Measurements from ENCODE around the gene USP19. TPM values are rescaled to one million over a fixed set of nuclear protein-coding genes. Genes with fewer than 3 reads are reported as not detected.

The USP19 gene
- total and polyA plus RNA-seq, 10 donors, result 14.1 to 108 (median 62.2) TPM

DNA sequence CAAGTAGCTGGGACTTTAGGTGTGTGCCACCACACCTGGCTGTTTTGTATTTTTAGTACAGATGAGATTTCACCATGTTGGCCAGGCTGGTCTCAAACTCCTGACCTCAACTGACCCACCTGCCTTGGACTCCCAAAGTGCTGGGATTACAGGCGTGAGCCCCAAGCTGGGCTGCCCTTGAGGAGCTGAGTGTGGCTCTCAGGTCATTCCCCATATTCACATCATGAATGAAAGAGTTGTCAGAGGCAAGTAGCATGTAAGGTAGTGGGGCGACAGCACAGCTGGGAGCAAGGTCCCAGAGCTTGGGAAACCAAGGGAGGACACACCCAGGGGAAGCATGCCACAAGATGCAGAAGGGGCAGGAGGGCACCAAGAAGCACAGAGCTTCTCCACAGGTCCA lies 40.6 kb upstream of the USP19 start:
- Histone ChIP-seq H3K27me3 (replicated peaks in 1 of 7) (no peaks in the 10 kb centered on the region), H3K36me3 (peaks cover 0 to 42% (median 29%) of the 10 kb centered on the region in 6 donors), H3K9me3 (no peaks in the 10 kb centered on the region), H3K27ac (no peak overlapping the region), H3K4me3 (no peak overlapping the region), H3K4me1 (peaks cover 5 to 48% (median 25%) of the 10 kb centered on the region in 6 donors)
- TF ChIP-seq, protein P1, sequence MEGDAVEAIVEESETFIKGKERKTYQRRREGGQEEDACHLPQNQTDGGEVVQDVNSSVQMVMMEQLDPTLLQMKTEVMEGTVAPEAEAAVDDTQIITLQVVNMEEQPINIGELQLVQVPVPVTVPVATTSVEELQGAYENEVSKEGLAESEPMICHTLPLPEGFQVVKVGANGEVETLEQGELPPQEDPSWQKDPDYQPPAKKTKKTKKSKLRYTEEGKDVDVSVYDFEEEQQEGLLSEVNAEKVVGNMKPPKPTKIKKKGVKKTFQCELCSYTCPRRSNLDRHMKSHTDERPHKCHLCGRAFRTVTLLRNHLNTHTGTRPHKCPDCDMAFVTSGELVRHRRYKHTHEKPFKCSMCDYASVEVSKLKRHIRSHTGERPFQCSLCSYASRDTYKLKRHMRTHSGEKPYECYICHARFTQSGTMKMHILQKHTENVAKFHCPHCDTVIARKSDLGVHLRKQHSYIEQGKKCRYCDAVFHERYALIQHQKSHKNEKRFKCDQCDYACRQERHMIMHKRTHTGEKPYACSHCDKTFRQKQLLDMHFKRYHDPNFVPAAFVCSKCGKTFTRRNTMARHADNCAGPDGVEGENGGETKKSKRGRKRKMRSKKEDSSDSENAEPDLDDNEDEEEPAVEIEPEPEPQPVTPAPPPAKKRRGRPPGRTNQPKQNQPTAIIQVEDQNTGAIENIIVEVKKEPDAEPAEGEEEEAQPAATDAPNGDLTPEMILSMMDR (IDR thresholded peaks at IDR 0.05 in 8 of 11, conservative IDR thresholded peaks at IDR 0.05 in 3 of 11), result no peak
- TF ChIP-seq POLR2AphosphoS5 (IDR thresholded peaks at IDR 0.05), result peak in 2 of 3 donors; percentile 13 to 19
- TF ChIP-seq POLR2A (IDR thresholded peaks at IDR 0.05), result no peak
- WGBS, 5 donors, result 94 to 97% (median 96%) methylated on average over 2 of the region's 2 CpGs
- intact Hi-C loops (cut with DNase I; ENCODE audit: low total_unique reads), result no loop called here
- DNase-seq, result no peak

DNA sequence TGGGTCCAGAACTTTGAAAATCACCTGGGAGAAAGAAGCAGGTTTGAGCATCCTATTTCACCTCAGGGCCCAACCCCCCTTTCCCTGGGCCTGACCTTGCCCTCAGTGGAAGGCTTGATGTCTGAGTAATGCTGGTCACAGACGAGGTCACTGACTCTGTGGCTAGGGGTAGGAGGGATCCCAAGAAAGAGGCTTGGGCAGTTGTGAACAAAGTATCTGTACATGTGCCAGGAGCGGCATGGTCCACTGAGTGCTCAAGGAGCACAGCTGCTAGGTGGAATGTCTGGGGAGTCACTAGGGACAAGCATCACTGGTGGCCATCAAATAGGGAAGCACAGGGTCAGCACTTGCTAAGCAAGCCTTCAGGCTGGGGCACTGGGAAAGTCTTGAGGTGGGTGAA lies 38.2 kb upstream of the USP19 start:
- intact Hi-C loops (cut with DNase I; ENCODE audit: low total_unique reads), result loop anchor here (5.0 kb wide), 1 partner anchor 171 kb away; no protein-coding TSS in a partner anchor
- H3K4me3 ChIP-seq, result no peak overlapping the region
- H3K4me1 ChIP-seq, result peaks cover 0 to 27% (median 8%) of the 10 kb centered on the region in 6 donors
- H3K9me3 ChIP-seq, result no peaks in the 10 kb centered on the region
- no peaks in the 10 kb centered on the region for H3K27me3 ChIP-seq (replicated peaks in 1 of 7)
- TF ChIP-seq, protein P1 (IDR thresholded peaks at IDR 0.05 in 8 of 11, conservative IDR thresholded peaks at IDR 0.05 in 3 of 11), result no peak
- TF ChIP-seq POLR2A (IDR thresholded peaks at IDR 0.05) (no peak), POLR2AphosphoS5 (IDR thresholded peaks at IDR 0.05) (no peak)
- no peak for DNase-seq
- H3K27ac ChIP-seq, result no peak overlapping the region
- peaks cover 0 to 32% (median 25%) of the 10 kb centered on the region in 6 donors for H3K36me3 ChIP-seq
- WGBS, 5 donors, result 63 to 90% (median 77%) methylated on average over 2 of the region's 2 CpGs

DNA sequence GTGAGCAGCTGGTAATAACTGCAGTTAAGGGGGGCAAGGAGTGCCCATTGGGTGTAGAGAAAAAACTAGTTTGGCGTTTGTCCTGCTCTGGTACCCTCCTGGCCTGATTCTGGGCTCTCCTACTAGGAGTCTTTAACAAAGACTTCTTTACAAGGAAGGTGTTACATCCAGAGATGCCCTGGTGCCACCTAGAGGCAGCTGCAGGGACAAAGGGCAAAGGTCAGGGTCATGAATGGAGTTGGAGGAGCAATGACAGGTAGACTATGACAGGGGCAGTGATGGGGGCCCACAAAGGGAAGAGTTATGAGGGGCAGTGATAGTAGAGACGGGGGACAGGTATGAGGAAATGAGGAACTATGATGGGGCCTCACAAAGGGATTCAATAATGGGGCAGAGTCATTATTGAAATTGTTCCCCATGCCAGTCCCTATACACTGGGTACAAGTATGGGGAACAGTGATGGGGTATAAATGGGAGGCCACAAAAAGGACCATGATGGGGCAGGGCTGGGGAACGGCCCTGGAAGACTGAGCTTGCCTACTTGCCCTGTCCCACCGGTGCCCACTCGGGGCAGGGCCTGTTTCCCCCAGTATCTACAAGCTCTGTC lies 37.6 kb upstream of the USP19 start:
- Histone ChIP-seq H3K4me1 (peaks cover 0 to 21% (median 6%) of the 10 kb centered on the region in 6 donors), H3K4me3 (no peak overlapping the region), H3K27me3 (replicated peaks in 1 of 7) (no peaks in the 10 kb centered on the region), H3K36me3 (peaks cover 0 to 26% (median 19%) of the 10 kb centered on the region in 6 donors), H3K9me3 (no peaks in the 10 kb centered on the region), H3K27ac (peak overlapping the region in 1 of 8 donors; percentile 17)
- intact Hi-C loops (cut with DNase I; ENCODE audit: low total_unique reads), result loop anchor here (5.0 kb wide), 1 partner anchor 171 kb away; no protein-coding TSS in a partner anchor
- WGBS, 5 donors, result 71 to 76% (median 72%) methylated on average over 5 of the region's 5 CpGs
- DNase-seq, result no peak
- TF ChIP-seq POLR2A (IDR thresholded peaks at IDR 0.05) (no peak), POLR2AphosphoS5 (IDR thresholded peaks at IDR 0.05) (peak in 1 of 3 donors; percentile 53)
- TF ChIP-seq, protein P1 (IDR thresholded peaks at IDR 0.05 in 8 of 11, conservative IDR thresholded peaks at IDR 0.05 in 3 of 11), result peak in 10 of 11 experiments; percentile 15 to 66 (median 45)

DNA sequence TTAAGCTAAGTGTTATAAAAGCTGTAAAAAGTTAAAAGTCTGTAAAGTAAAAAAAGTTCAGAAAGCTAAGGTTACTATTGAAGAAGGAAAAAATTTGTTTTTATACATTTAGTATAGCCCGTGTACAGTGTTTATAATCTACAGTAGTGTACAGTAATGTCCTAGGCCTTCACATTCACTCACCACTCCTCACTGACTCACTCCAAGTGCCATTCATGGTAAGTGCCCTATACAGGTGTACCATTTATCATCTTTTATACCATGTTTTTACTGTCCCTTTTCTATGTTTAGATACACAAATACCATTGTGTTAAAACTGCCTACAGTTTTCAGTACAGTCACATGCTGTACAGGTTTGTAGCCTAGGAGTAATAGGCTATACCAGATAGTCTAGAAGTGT lies 36.7 kb upstream of the USP19 start:
- intact Hi-C loops (cut with DNase I; ENCODE audit: low total_unique reads), result loop anchor here (5.0 kb wide), 1 partner anchor 170 kb away; no protein-coding TSS in a partner anchor
- H3K27ac ChIP-seq, result no peak overlapping the region
- H3K4me1 ChIP-seq, result peaks cover 0 to 12% (median 2%) of the 10 kb centered on the region in 6 donors
- WGBS, 5 donors, result 75 to 92% (median 86%) methylated on average over 1 of the region's 1 CpG
- peaks cover 0 to 17% (median 11%) of the 10 kb centered on the region in 6 donors for H3K36me3 ChIP-seq
- no peak for DNase-seq
- TF ChIP-seq POLR2A (IDR thresholded peaks at IDR 0.05), result no peak
- TF ChIP-seq, protein P1 (IDR thresholded peaks at IDR 0.05 in 8 of 11, conservative IDR thresholded peaks at IDR 0.05 in 3 of 11), result no peak
- no peak for TF ChIP-seq POLR2AphosphoS5 (IDR thresholded peaks at IDR 0.05)
- no peaks in the 10 kb centered on the region for H3K27me3 ChIP-seq (replicated peaks in 1 of 7)
- H3K9me3 ChIP-seq, result no peaks in the 10 kb centered on the region
- H3K4me3 ChIP-seq, result no peak overlapping the region
